GM23338 (cell line): ENCODE measurements around the gene TPCN2. TPM values are rescaled to one million over a fixed set of nuclear protein-coding genes. Genes with fewer than 3 reads are reported as not detected.
A peak's percentile ranks its signal among the peaks of the same experiment; 100 is the strongest.

ENCODE experiments used
- ATAC-seq: fragments of 200-7000 bp; cut with Tn5 transposase; 3 replicates; pipeline ENCODE4 v1.9.1; 2020
- DNase-seq: peaks from one replicate; pipeline ENCODE4 v3.0.0-alpha.2; 2015; ENCODE audit warnings: low spot score
- H2AFZ ChIP-seq: fragments of 200-600 bp; sonication (generic); 2 replicates; pipeline ENCODE4 v1.8.0; 2016; ENCODE audit warnings: antibody characterized with exemption, mild to moderate bottlenecking, moderate library complexity
- H3F3A ChIP-seq: fragments of 200-600 bp; sonication (generic); replicated peaks from 2 replicates; pipeline ENCODE4 v1.8.0; 2017; ENCODE audit warnings: antibody characterized with exemption, mixed run types, low read depth
- H3K27ac ChIP-seq: fragments of 200-600 bp; sonication (generic); 2 replicates; pipeline ENCODE4 v1.6.1; 2016; ENCODE audit warnings: low read depth
- H3K27me3 ChIP-seq: fragments of 200-600 bp; sonication (generic); 2 replicates; pipeline ENCODE4 v1.8.0; 2016; ENCODE audit warnings: mild to moderate bottlenecking, mixed run types, moderate library complexity; ENCODE audit not compliant: insufficient read depth
- H3K36me3 ChIP-seq: fragments of 200-600 bp; sonication (generic); 2 replicates; pipeline ENCODE4 v1.8.0; 2016; ENCODE audit warnings: mild to moderate bottlenecking; ENCODE audit not compliant: insufficient read depth
- H3K4me1 ChIP-seq: fragments of 200-600 bp; sonication (generic); 2 replicates; pipeline ENCODE4 v1.8.0; 2016; ENCODE audit warnings: mild to moderate bottlenecking, moderate library complexity; ENCODE audit not compliant: insufficient read depth
- H3K4me2 ChIP-seq: fragments of 200-600 bp; sonication (generic); 2 replicates; pipeline ENCODE4 v1.7.1; 2017; ENCODE audit warnings: mixed run types
- H3K4me3 ChIP-seq: fragments of 200-600 bp; sonication (generic); 2 replicates; pipeline ENCODE4 v1.6.1; 2016; ENCODE audit warnings: mixed run types
- H3K79me2 ChIP-seq: fragments of 200-600 bp; sonication (generic); replicated peaks from 2 replicates; pipeline ENCODE4 v1.8.0; 2017; ENCODE audit warnings: mild to moderate bottlenecking; ENCODE audit not compliant: insufficient read depth
- H3K9me2 ChIP-seq: fragments of 200-600 bp; sonication (generic); 2 replicates; pipeline ENCODE4 v1.8.0; 2017; ENCODE audit not compliant: insufficient read depth
- H4K20me1 ChIP-seq: fragments of 200-600 bp; sonication (generic); replicated peaks from 2 replicates; pipeline ENCODE4 v1.8.0; 2017; ENCODE audit warnings: mild to moderate bottlenecking; ENCODE audit not compliant: insufficient read depth
- H3K27ac Mint-ChIP-seq: 2 replicates; pipeline ENCODE4 v1.8.0; 2020; ENCODE audit warnings: inconsistent platforms, mild to moderate bottlenecking, moderate library complexity, mixed read lengths
- H3K27me3 Mint-ChIP-seq: 3 replicates; pipeline ENCODE4 v1.8.0; 2022; ENCODE audit warnings: low read depth, mild to moderate bottlenecking, moderate library complexity, mixed read lengths, inconsistent platforms; ENCODE audit not compliant: insufficient read depth, poor library complexity
- H3K36me3 Mint-ChIP-seq: 3 replicates; pipeline ENCODE4 v1.8.0; 2021; ENCODE audit warnings: low read depth, mild to moderate bottlenecking, inconsistent platforms, moderate library complexity, mixed read lengths
- H3K4me1 Mint-ChIP-seq: 3 replicates; pipeline ENCODE4 v1.8.0; 2020; ENCODE audit warnings: mild to moderate bottlenecking, inconsistent platforms, mixed read lengths
- H3K4me3 Mint-ChIP-seq: 3 replicates; pipeline ENCODE4 v1.8.0; 2021; ENCODE audit warnings: moderate library complexity, mild to moderate bottlenecking, inconsistent platforms, mixed read lengths
- H3K9me3 Mint-ChIP-seq: 3 replicates; pipeline ENCODE4 v1.8.0; 2020; ENCODE audit warnings: moderate library complexity, mild to moderate bottlenecking, inconsistent platforms, mixed read lengths
- CREB1 ChIP-seq: fragments of 250-450 bp; sonication (Bioruptor Pico); IDR thresholded peaks from 2 replicates; pipeline ENCODE4 v1.5.0; 2020; ENCODE audit warnings: low read depth, mild to moderate bottlenecking, moderate library complexity
- EZH2 ChIP-seq: fragments of 200-600 bp; sonication (generic); IDR thresholded peaks from one replicate; pipeline ENCODE4 v1.8.0; 2017; ENCODE audit warnings: antibody characterized with exemption, mild to moderate bottlenecking, low read depth; ENCODE audit not compliant: unreplicated experiment
- EZH2phosphoT487 ChIP-seq: fragments of 200-600 bp; sonication (generic); IDR thresholded peaks from one replicate; pipeline ENCODE4 v1.8.1; 2018; ENCODE audit warnings: antibody characterized with exemption; ENCODE audit not compliant: unreplicated experiment
- JUNB ChIP-seq: IDR thresholded peaks from one replicate; pipeline ENCODE4 v1.6.1; 2016; ENCODE audit warnings: antibody characterized with exemption; ENCODE audit not compliant: unreplicated experiment
- NANOG ChIP-seq: IDR thresholded peaks from 2 replicates; pipeline ENCODE4 v1.6.1; 2016; ENCODE audit warnings: antibody characterized with exemption, borderline replicate concordance
- POLR2AphosphoS5 ChIP-seq: IDR thresholded peaks from 2 replicates; pipeline ENCODE4 v1.6.1; 2016; ENCODE audit warnings: antibody characterized with exemption, low read depth
- STAT1 ChIP-seq: IDR thresholded peaks from one replicate; pipeline ENCODE4 v1.6.1; 2016; ENCODE audit warnings: antibody characterized with exemption; ENCODE audit not compliant: unreplicated experiment
- ZNF114 ChIP-seq: fragments of 250-450 bp; sonication (Bioruptor Pico); IDR thresholded peaks from 2 replicates; pipeline ENCODE4 v1.5.0; 2020; ENCODE audit warnings: mild to moderate bottlenecking, moderate library complexity
- ZNF331 ChIP-seq: fragments of 250-450 bp; sonication (Bioruptor Pico); IDR thresholded peaks from 2 replicates; pipeline ENCODE4 v1.5.0; 2020; ENCODE audit warnings: low read depth, mild to moderate bottlenecking, moderate library complexity
- polyA plus RNA-seq: library from polyadenylated mRNA; unstranded; fragments of >200 nt; fragmentation: Nextera tagmentation; extraction: Ambion mirVana; gene quantifications from 2 replicates; pipeline ENCODE4 v1.2.1, GENCODE V29; 2016
- total RNA-seq: library from RNA; depleted of rRNA; stranded (reverse); fragments of >200 nt; shearing (Covaris generic); gene quantifications from 2 replicates; pipeline ENCODE4 v1.2.3, GENCODE V29; 2014
- TF ChIP-seq, protein P1 (sequence below): fragments of 250-450 bp; sonication (Bioruptor Pico); IDR thresholded peaks from 2 replicates; pipeline ENCODE4 v1.5.0; 2020; ENCODE audit warnings: mild to moderate bottlenecking, moderate library complexity
- TF ChIP-seq, protein P2 (sequence below), 2 experiments: fragments of 200-600 bp in 1 of 2; sonication (generic) in 1 of 2; conservative IDR thresholded peaks; 2 replicates each; pipeline versions ENCODE4 v1.5.1 to v1.6.1; 2016 to 2017; ENCODE audit warnings: antibody characterized with exemption in 2 of 2, low read depth in 2 of 2, mild to moderate bottlenecking in 2 of 2, moderate library complexity in 1 of 2
- TF ChIP-seq, protein P3 (sequence below): IDR thresholded peaks from one replicate; pipeline ENCODE4 v1.6.1; 2018; ENCODE audit warnings: antibody characterized with exemption; ENCODE audit not compliant: unreplicated experiment

TPCN2 gene
- total and polyA plus RNA-seq, 2 experiments from 2014 or later, result 5.8 to 14.7 TPM

DNA sequence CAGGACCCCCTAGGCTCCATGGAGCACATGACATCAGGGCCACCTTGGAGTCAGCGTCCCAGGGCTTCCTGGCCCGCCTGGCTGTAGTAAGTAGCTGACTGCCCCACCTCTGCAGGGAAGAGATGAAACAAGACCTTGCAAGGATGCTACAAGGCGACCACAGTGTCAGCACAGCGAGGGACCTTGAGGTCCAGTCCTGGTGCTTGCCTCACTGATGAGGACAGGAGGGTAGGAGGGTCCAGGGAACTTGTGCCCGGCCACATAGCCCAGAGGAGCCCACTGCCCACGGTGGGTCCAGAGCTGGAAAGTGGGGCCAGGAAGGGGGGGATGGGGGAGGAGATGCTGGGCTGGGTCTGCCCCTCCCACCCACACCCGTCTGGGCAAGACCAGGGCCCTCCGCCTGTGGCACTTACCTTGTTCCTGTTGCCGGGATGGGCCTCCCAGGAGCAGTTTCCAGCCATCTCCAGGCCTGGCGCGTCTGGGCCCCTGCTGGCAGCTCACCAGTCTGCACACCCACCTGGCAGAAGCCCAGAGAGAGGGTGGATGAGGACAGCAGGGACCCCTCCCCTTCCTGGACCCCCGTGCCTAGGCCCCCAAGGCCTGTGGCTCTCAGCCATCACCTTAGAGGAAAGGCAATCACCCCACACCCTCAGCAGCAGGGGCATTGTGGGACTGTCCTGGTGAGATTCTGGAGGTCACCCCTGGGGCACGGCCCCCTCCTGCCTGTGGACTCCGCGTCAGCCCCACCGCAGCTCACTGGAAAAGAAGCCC is 39.1 kb upstream of the TPCN2 start (continued):
- TF ChIP-seq, protein P1, sequence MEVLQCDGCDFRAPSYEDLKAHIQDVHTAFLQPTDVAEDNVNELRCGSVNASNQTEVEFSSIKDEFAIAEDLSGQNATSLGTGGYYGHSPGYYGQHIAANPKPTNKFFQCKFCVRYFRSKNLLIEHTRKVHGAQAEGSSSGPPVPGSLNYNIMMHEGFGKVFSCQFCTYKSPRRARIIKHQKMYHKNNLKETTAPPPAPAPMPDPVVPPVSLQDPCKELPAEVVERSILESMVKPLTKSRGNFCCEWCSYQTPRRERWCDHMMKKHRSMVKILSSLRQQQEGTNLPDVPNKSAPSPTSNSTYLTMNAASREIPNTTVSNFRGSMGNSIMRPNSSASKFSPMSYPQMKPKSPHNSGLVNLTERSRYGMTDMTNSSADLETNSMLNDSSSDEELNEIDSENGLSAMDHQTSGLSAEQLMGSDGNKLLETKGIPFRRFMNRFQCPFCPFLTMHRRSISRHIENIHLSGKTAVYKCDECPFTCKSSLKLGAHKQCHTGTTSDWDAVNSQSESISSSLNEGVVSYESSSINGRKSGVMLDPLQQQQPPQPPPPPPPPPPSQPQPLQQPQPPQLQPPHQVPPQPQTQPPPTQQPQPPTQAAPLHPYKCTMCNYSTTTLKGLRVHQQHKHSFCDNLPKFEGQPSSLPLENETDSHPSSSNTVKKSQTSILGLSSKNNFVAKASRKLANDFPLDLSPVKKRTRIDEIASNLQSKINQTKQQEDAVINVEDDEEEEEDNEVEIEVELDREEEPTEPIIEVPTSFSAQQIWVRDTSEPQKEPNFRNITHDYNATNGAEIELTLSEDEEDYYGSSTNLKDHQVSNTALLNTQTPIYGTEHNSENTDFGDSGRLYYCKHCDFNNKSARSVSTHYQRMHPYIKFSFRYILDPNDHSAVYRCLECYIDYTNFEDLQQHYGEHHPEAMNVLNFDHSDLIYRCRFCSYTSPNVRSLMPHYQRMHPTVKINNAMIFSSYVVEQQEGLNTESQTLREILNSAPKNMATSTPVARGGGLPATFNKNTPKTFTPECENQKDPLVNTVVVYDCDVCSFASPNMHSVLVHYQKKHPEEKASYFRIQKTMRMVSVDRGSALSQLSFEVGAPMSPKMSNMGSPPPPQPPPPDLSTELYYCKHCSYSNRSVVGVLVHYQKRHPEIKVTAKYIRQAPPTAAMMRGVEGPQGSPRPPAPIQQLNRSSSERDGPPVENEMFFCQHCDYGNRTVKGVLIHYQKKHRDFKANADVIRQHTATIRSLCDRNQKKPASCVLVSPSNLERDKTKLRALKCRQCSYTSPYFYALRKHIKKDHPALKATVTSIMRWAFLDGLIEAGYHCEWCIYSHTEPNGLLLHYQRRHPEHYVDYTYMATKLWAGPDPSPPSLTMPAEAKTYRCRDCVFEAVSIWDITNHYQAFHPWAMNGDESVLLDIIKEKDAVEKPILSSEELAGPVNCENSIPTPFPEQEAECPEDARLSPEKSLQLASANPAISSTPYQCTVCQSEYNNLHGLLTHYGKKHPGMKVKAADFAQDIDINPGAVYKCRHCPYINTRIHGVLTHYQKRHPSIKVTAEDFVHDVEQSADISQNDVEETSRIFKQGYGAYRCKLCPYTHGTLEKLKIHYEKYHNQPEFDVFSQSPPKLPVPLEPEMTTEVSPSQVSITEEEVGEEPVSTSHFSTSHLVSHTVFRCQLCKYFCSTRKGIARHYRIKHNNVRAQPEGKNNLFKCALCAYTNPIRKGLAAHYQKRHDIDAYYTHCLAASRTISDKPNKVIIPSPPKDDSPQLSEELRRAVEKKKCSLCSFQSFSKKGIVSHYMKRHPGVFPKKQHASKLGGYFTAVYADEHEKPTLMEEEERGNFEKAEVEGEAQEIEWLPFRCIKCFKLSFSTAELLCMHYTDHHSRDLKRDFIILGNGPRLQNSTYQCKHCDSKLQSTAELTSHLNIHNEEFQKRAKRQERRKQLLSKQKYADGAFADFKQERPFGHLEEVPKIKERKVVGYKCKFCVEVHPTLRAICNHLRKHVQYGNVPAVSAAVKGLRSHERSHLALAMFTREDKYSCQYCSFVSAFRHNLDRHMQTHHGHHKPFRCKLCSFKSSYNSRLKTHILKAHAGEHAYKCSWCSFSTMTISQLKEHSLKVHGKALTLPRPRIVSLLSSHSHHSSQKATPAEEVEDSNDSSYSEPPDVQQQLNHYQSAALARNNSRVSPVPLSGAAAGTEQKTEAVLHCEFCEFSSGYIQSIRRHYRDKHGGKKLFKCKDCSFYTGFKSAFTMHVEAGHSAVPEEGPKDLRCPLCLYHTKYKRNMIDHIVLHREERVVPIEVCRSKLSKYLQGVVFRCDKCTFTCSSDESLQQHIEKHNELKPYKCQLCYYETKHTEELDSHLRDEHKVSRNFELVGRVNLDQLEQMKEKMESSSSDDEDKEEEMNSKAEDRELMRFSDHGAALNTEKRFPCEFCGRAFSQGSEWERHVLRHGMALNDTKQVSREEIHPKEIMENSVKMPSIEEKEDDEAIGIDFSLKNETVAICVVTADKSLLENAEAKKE, result no peak
- TF ChIP-seq EZH2, result no peak
- TF ChIP-seq NANOG, result no peak
- TF ChIP-seq STAT1, result no peak
- TF ChIP-seq POLR2AphosphoS5, result no peak
- no peak for TF ChIP-seq EZH2phosphoT487
- TF ChIP-seq ZNF331, result no peak
- TF ChIP-seq JUNB, result no peak

DNA sequence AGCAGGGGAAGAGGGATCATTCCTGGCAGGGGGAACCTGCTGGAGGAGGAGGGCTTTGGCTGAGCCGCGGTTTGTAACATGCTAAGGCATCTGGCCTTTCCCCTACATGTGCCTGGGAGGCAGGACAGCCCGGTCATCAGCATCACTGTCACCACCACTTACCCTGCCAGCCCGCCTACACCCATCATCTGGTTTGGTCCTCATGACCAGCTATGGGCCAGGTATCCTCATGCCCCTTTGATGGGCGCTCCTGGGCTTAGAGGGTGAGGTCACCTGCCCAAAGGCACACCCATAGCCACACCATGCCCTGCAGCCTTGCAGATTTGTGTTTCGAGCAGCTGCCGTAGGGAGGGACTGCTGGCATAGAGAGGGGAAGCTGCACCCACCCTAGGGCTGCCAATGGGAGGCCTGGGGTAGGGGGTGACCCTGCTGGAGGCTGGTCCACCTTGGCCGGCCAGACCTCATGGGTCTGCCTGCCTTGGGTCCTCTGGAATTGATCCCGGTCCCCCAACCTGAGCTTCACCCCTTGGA is 38.3 kb upstream of the TPCN2 start:
- H3K79me2 ChIP-seq, result no peaks in the 10 kb centered on the region
- no peak overlapping the region for H3K27ac Mint-ChIP-seq
- no peaks in the 10 kb centered on the region for H3K36me3 ChIP-seq
- H3K9me3 Mint-ChIP-seq, result no peaks in the 10 kb centered on the region; the same call in 2 of the 3 replicates
- ATAC-seq, result no peak
- peaks cover 37% of the 10 kb centered on the region for H3K4me1 ChIP-seq
- no peaks in the 10 kb centered on the region for H3K9me2 ChIP-seq
- no peak overlapping the region for H3K27ac ChIP-seq
- H3K4me2 ChIP-seq, result peak overlapping the region; percentile 89
- H3K27me3 Mint-ChIP-seq, result peaks cover 28% of the 10 kb centered on the region
- peak overlapping the region; percentile 74; the same call in 1 of the 2 replicates for H2AFZ ChIP-seq
- peaks cover 32% of the 10 kb centered on the region for H3K4me1 Mint-ChIP-seq
- peak overlapping the region; percentile 43 for H3K4me3 ChIP-seq
- no peak for DNase-seq
- H3K27me3 ChIP-seq, result no peaks in the 10 kb centered on the region; the same call in 1 of the 2 replicates
- H3K36me3 Mint-ChIP-seq, result peaks cover under 1% of the 10 kb centered on the region; the same call in 1 of the 3 replicates
- H3F3A ChIP-seq, result no peaks in the 10 kb centered on the region
- H4K20me1 ChIP-seq, result no peaks in the 10 kb centered on the region
- no peak overlapping the region; the same call in 1 of the 3 replicates for H3K4me3 Mint-ChIP-seq
- no peak for TF ChIP-seq POLR2AphosphoS5
- TF ChIP-seq CREB1, result no peak
- TF ChIP-seq ZNF114, result no peak
- TF ChIP-seq, protein P2, sequence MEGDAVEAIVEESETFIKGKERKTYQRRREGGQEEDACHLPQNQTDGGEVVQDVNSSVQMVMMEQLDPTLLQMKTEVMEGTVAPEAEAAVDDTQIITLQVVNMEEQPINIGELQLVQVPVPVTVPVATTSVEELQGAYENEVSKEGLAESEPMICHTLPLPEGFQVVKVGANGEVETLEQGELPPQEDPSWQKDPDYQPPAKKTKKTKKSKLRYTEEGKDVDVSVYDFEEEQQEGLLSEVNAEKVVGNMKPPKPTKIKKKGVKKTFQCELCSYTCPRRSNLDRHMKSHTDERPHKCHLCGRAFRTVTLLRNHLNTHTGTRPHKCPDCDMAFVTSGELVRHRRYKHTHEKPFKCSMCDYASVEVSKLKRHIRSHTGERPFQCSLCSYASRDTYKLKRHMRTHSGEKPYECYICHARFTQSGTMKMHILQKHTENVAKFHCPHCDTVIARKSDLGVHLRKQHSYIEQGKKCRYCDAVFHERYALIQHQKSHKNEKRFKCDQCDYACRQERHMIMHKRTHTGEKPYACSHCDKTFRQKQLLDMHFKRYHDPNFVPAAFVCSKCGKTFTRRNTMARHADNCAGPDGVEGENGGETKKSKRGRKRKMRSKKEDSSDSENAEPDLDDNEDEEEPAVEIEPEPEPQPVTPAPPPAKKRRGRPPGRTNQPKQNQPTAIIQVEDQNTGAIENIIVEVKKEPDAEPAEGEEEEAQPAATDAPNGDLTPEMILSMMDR (conservative IDR thresholded peaks at IDR 0.05; ENCODE audit: low read depth in 2 of 2), result no peak
- TF ChIP-seq, protein P3, sequence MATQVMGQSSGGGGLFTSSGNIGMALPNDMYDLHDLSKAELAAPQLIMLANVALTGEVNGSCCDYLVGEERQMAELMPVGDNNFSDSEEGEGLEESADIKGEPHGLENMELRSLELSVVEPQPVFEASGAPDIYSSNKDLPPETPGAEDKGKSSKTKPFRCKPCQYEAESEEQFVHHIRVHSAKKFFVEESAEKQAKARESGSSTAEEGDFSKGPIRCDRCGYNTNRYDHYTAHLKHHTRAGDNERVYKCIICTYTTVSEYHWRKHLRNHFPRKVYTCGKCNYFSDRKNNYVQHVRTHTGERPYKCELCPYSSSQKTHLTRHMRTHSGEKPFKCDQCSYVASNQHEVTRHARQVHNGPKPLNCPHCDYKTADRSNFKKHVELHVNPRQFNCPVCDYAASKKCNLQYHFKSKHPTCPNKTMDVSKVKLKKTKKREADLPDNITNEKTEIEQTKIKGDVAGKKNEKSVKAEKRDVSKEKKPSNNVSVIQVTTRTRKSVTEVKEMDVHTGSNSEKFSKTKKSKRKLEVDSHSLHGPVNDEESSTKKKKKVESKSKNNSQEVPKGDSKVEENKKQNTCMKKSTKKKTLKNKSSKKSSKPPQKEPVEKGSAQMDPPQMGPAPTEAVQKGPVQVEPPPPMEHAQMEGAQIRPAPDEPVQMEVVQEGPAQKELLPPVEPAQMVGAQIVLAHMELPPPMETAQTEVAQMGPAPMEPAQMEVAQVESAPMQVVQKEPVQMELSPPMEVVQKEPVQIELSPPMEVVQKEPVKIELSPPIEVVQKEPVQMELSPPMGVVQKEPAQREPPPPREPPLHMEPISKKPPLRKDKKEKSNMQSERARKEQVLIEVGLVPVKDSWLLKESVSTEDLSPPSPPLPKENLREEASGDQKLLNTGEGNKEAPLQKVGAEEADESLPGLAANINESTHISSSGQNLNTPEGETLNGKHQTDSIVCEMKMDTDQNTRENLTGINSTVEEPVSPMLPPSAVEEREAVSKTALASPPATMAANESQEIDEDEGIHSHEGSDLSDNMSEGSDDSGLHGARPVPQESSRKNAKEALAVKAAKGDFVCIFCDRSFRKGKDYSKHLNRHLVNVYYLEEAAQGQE, result no peak
- TF ChIP-seq JUNB, result no peak
- no peak for TF ChIP-seq EZH2phosphoT487
